Gastrocnemius medialis (tissue), 4 donors: ENCODE measurements around the gene RCOR3. TPM values are rescaled to one million over a fixed set of nuclear protein-coding genes. Genes with fewer than 3 reads are reported as not detected.

Experiments
- ATAC-seq, 2 donors: fragments of 150-250 bp; one replicate each; pipeline ENCODE4 v1.9.1; 2016
- DNase-seq, 2 donors: peaks; one replicate each; pipeline ENCODE4 v3.0.0-alpha.2; 2019
- H3K27ac ChIP-seq, 4 donors: fragments of 200-600 bp; sonication (generic); 1 replicate in 1 of 4; 2 replicates in 3 of 4; pipeline ENCODE4 v1.5.1; 2016 to 2018; ENCODE audit warnings: mild to moderate bottlenecking in 2 of 4, moderate library complexity in 1 of 4
- H3K27me3 ChIP-seq, 3 donors: fragments of 200-600 bp; sonication (generic) in 2 of 3; 1 replicate in 1 of 3; 2 replicates in 2 of 3; pipeline versions ENCODE4 v1.5.1 to v1.6.0; 2016 to 2019; ENCODE audit warnings: mild to moderate bottlenecking in 1 of 3, moderate library complexity in 1 of 3
- H3K36me3 ChIP-seq, 2 donors: fragments of 200-600 bp; sonication (generic) in 1 of 2; one replicate each; pipeline ENCODE4 v1.5.1; 2017 to 2018
- H3K4me1 ChIP-seq, 2 donors: fragments of 200-600 bp; sonication (generic) in 1 of 2; one replicate each; pipeline ENCODE4 v1.5.1; 2016 to 2017; ENCODE audit warnings: mild to moderate bottlenecking in 2 of 2
- H3K4me3 ChIP-seq, 4 donors: fragments of 200-600 bp; sonication (generic) in 3 of 4; 1 replicate in 1 of 4; 2 replicates in 3 of 4; pipeline ENCODE4 v1.5.1; 2016 to 2019; ENCODE audit warnings: mild to moderate bottlenecking in 2 of 4
- H3K9me3 ChIP-seq, 3 donors: fragments of 200-600 bp; sonication (generic) in 2 of 3; 1 replicate in 1 of 3; 2 replicates in 2 of 3; pipeline ENCODE4 v1.5.1; 2016 to 2019
- POLR2A ChIP-seq, 2 donors: fragments of 450-650 bp; IDR thresholded peaks; one replicate each; pipeline ENCODE4 v1.6.1; 2017; ENCODE audit warnings: antibody characterized with exemption in 2 of 2, mild to moderate bottlenecking in 2 of 2, moderate library complexity in 2 of 2
- in situ Hi-C, 4 donors: fragments of 200-750 bp; cut with MboI; loops; one replicate each; pipeline versions ENCODE4 v1.15.0 to v1.8.0; 2017; ENCODE audit warnings: low sequenced_read_pairs in 4 of 4
- intact Hi-C: fragments of 100-400 bp; cut with DNase I; formaldehyde crosslinking; loops from one replicate; pipeline ENCODE4 v1.15.1; 2023; ENCODE audit warnings: low total_unique reads
- total RNA-seq, 4 donors: library from RNA; depleted of rRNA; stranded (reverse); fragments of >200 nt; gene quantifications; one replicate each; pipeline versions ENCODE4 v1.1.0 to v1.2.3, GENCODE V29; 2016
- TF ChIP-seq, protein P1 (sequence below), 5 experiments: fragments of 450-650 bp in 3 of 5; fragments of 200-600 bp in 2 of 5; sonication (generic) in 2 of 5; IDR thresholded peaks in 4 of 5; conservative IDR thresholded peaks in 1 of 5; 1 replicate in 4 of 5; 2 replicates in 1 of 5; pipeline ENCODE4 v1.5.1; 2016 to 2019; ENCODE audit warnings: antibody characterized with exemption in 5 of 5, mild to moderate bottlenecking in 3 of 5, moderate library complexity in 3 of 5

RCOR3 gene
- total RNA-seq, 4 donors from 2014 or later, result 41.3 to 72.9 (median 61.3) TPM

DNA sequence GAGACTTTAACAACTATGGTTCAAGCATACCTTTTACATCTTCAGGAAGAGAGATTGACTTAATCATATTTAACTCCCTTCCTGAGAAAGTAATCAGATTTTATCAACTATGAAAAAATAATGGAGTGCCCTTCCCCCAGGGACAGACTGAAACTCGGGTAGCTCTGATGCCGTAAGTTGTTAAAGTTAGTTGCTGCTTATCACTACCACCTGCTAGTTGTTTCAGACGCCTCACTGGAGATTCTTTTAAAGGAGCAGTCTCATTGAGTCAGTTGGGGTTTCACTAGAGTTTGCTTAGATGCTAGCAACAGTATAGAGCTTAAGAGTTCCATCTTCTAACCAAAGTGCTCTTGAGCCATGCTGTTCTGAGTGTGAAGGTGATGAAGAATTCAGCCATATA, 50.5 kb downstream of the RCOR3 start:
- Histone ChIP-seq H3K27me3 (no peaks in the 10 kb centered on the region), H3K4me3 (no peak overlapping the region), H3K27ac (no peak overlapping the region), H3K9me3 (no peaks in the 10 kb centered on the region), H3K4me1 (peaks cover 8 to 10% of the 10 kb centered on the region in 2 donors), H3K36me3 (peaks cover 0 to 26% of the 10 kb centered on the region in 2 donors)
- in situ Hi-C loops (no loop called here), intact Hi-C loops (no loop called here)
- DNase-seq (no peak), ATAC-seq (no peak)
- no peak for TF ChIP-seq POLR2A (IDR thresholded peaks at IDR 0.05)
- TF ChIP-seq, protein P1, sequence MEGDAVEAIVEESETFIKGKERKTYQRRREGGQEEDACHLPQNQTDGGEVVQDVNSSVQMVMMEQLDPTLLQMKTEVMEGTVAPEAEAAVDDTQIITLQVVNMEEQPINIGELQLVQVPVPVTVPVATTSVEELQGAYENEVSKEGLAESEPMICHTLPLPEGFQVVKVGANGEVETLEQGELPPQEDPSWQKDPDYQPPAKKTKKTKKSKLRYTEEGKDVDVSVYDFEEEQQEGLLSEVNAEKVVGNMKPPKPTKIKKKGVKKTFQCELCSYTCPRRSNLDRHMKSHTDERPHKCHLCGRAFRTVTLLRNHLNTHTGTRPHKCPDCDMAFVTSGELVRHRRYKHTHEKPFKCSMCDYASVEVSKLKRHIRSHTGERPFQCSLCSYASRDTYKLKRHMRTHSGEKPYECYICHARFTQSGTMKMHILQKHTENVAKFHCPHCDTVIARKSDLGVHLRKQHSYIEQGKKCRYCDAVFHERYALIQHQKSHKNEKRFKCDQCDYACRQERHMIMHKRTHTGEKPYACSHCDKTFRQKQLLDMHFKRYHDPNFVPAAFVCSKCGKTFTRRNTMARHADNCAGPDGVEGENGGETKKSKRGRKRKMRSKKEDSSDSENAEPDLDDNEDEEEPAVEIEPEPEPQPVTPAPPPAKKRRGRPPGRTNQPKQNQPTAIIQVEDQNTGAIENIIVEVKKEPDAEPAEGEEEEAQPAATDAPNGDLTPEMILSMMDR (IDR thresholded peaks at IDR 0.05 in 4 of 5, conservative IDR thresholded peaks at IDR 0.05 in 1 of 5), result no peak

DNA sequence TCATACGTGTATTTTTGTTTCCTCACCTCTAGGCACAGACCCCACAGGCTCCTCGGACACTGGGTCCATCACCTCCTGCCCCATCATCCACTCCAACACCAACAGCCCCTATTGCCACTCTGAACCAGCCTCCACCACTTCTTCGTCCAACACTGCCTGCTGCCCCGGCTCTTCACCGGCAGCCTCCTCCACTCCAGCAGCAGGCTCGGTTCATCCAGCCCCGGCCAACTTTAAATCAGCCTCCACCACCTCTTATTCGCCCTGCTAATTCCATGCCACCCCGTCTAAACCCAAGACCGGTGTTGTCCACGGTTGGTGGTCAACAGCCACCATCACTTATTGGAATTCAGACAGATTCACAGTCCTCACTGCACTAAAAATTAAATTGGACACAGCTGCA, 54.2 kb downstream of the RCOR3 start:
- H3K27ac ChIP-seq, result no peak overlapping the region
- no peak overlapping the region for H3K4me3 ChIP-seq
- intact Hi-C loops (no loop called here), in situ Hi-C loops (no loop called here)
- no peak for DNase-seq
- H3K27me3 ChIP-seq, result no peaks in the 10 kb centered on the region
- H3K9me3 ChIP-seq, result no peaks in the 10 kb centered on the region
- H3K4me1 ChIP-seq, result no peaks in the 10 kb centered on the region
- ATAC-seq, result no peak
- peaks cover 0 to 47% of the 10 kb centered on the region in 2 donors for H3K36me3 ChIP-seq
- TF ChIP-seq, protein P1 (IDR thresholded peaks at IDR 0.05 in 4 of 5, conservative IDR thresholded peaks at IDR 0.05 in 1 of 5), result no peak
- no peak for TF ChIP-seq POLR2A (IDR thresholded peaks at IDR 0.05)

DNA sequence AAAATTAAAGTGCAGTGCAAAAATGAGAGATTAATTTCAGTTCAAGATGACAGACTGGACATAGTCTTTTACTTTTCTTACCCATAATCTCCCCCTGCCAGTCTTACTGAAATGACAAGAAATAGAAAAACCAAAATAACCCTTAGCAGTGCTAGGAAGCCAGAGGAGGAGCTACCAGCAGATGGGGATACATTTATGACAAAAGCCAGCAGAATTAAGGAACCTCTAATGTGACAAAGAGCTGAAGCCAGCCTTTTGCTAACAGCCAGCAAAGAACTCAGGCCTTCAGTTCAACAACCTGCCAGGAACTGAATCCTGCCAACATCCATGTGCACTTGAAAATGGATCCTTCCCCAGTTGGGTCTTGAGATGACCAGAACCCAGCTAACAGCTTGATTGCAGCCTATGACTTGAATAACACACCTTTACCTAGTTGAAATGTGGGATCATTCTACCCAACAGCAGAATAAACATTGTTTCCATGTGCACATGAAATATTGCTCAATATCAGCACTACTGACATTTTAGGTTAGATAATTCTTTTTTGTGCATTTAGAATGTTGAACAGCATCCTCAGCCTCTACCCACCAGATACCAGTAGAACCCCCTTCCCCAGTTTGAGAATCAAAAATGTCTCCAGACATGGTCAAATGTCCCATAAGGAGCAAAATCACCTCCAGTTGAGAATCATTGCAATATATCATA, 59.6 kb downstream of the RCOR3 start:
- intact Hi-C loops (no loop called here), in situ Hi-C loops (no loop called here)
- DNase-seq, result no peak
- Histone ChIP-seq H3K4me1 (no peaks in the 10 kb centered on the region), H3K27ac (no peak overlapping the region), H3K36me3 (peaks cover 0 to 31% of the 10 kb centered on the region in 2 donors), H3K9me3 (no peaks in the 10 kb centered on the region), H3K27me3 (no peaks in the 10 kb centered on the region), H3K4me3 (no peak overlapping the region)
- ATAC-seq, result no peak
- TF ChIP-seq POLR2A (IDR thresholded peaks at IDR 0.05), result no peak
- TF ChIP-seq, protein P1 (IDR thresholded peaks at IDR 0.05 in 4 of 5, conservative IDR thresholded peaks at IDR 0.05 in 1 of 5), result no peak

DNA sequence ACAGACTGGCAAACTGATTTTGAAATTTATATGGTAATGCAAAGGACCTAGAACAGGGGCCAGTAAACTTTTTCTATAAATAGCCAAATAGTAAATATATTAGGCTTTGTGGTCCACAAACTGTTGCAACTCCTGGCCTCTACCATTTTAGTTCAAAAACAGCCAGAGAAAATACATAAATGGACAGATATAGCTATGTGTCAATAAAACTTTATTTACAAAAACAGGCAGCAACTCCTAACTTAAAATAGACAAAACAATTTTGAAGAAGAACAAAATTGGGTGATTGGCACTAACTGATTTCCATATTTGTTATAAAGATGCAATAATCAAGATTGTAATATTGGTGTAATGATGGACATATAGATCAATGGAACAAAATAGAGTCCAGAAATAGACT, 60.7 kb downstream of the RCOR3 start:
- Histone ChIP-seq H3K36me3 (peaks cover 0 to 19% of the 10 kb centered on the region in 2 donors), H3K4me3 (no peak overlapping the region), H3K27me3 (no peaks in the 10 kb centered on the region), H3K27ac (no peak overlapping the region), H3K4me1 (no peaks in the 10 kb centered on the region), H3K9me3 (no peaks in the 10 kb centered on the region)
- in situ Hi-C loops, result loop anchor here in 2 of 4 donors (10.0 kb wide), 3 partner anchors 55 to 335 kb away; no protein-coding TSS in a partner anchor
- TF ChIP-seq, protein P1 (IDR thresholded peaks at IDR 0.05 in 4 of 5, conservative IDR thresholded peaks at IDR 0.05 in 1 of 5), result no peak
- TF ChIP-seq POLR2A (IDR thresholded peaks at IDR 0.05), result no peak
- ATAC-seq (no peak), DNase-seq (no peak)
- intact Hi-C loops, result loop anchor here (10.0 kb wide), 2 partner anchors 155 to 335 kb away; no protein-coding TSS in a partner anchor
